Left ventricle myocardium inferior (tissue), 1 donor: Measurements from ENCODE around the gene GPR31. TPM values are rescaled to one million over a fixed set of nuclear protein-coding genes. Genes with fewer than 3 reads are reported as not detected.

Source experiments
- DNase-seq: peaks from one replicate; pipeline ENCODE4 v3.0.0-alpha.2; 2020
- H3K27ac ChIP-seq: fragments of 200-600 bp; replicated peaks from 2 replicates; pipeline ENCODE4 v1.8.0; 2021
- H3K27me3 ChIP-seq: fragments of 200-600 bp; 2 replicates; pipeline ENCODE4 v1.8.0; 2021; ENCODE audit warnings: low read depth
- H3K36me3 ChIP-seq: fragments of 200-600 bp; 2 replicates; pipeline ENCODE4 v1.8.0; 2021
- H3K4me1 ChIP-seq: fragments of 200-600 bp; 2 replicates; pipeline ENCODE4 v1.8.0; 2021
- H3K4me3 ChIP-seq: fragments of 200-600 bp; 2 replicates; pipeline ENCODE4 v1.8.0; 2021; ENCODE audit warnings: mild to moderate bottlenecking, moderate library complexity
- H3K9me3 ChIP-seq: fragments of 200-600 bp; replicated peaks from 2 replicates; pipeline ENCODE4 v1.8.0; 2021
- CTCF ChIP-seq: fragments of 200-600 bp; IDR thresholded peaks from 2 replicates; pipeline ENCODE4 v1.8.0; 2021; ENCODE audit warnings: antibody characterized with exemption, mild to moderate bottlenecking, borderline replicate concordance
- intact Hi-C: fragments of 100-400 bp; cut with micrococcal nuclease; formaldehyde crosslinking; loops from one replicate; pipeline ENCODE4 v1.11.0; 2022
- total RNA-seq: library from RNA; stranded (reverse); fragmentation: NEBNext Ultra II Directional; extraction: Animal tissue kit (Norgen Biotek cat#: 25700); gene quantifications from one replicate; pipeline ENCODE4 v1.2.1, GENCODE V29; 2021
- donor health status: DM: no; HTN: yes; CAD: no; lungs with severe emphysema.

Gene GPR31
- total RNA-seq, 1 donor from 2014 or later = not detected

GRCh38 chr6:167165858-167166471 is 8.2 kb upstream of the GPR31 start:
- H3K36me3 ChIP-seq = no peaks in the 10 kb centered on the region

GRCh38 chr6:167164261-167164660 is 6.5 kb upstream of the GPR31 start:
- no peak overlapping the region for H3K27ac ChIP-seq
- DNase-seq = no peak
- no peaks in the 10 kb centered on the region for H3K4me1 ChIP-seq
- no peak overlapping the region for H3K4me3 ChIP-seq
- peaks cover 72% of the 10 kb centered on the region for H3K27me3 ChIP-seq
- no peaks in the 10 kb centered on the region for H3K36me3 ChIP-seq
- no peaks in the 10 kb centered on the region for H3K9me3 ChIP-seq
- no peak for TF ChIP-seq CTCF
- intact Hi-C loops = no loop called here

More at GRCh38 chr6:167165858-167166471, 8.2 kb upstream of the GPR31 start:
- no peak for DNase-seq
- Histone ChIP-seq H3K27ac (no peak overlapping the region), H3K9me3 (no peaks in the 10 kb centered on the region), H3K4me1 (no peaks in the 10 kb centered on the region), H3K27me3 (peaks cover 64% of the 10 kb centered on the region), H3K4me3 (no peak overlapping the region)
- intact Hi-C loops = no loop called here
- no peak for TF ChIP-seq CTCF

- intact Hi-C loops = no loop called here
- no peaks in the 10 kb centered on the region for H3K4me1 ChIP-seq
- no peak for DNase-seq
- peaks cover 72% of the 10 kb centered on the region for H3K27me3 ChIP-seq
- no peak overlapping the region for H3K4me3 ChIP-seq
- no peaks in the 10 kb centered on the region for H3K9me3 ChIP-seq
- no peak overlapping the region for H3K27ac ChIP-seq
- no peak for TF ChIP-seq CTCF
- no peaks in the 10 kb centered on the region for H3K36me3 ChIP-seq
Measured at GRCh38 chr6:167163476-167164011, 5.8 kb upstream of the GPR31 start.

- H3K4me1 ChIP-seq = no peaks in the 10 kb centered on the region
- TF ChIP-seq CTCF = no peak
- no peak for DNase-seq
- intact Hi-C loops = no loop called here
- no peak overlapping the region for H3K4me3 ChIP-seq
- no peak overlapping the region for H3K27ac ChIP-seq
- H3K9me3 ChIP-seq = no peaks in the 10 kb centered on the region
- peaks cover 74% of the 10 kb centered on the region for H3K27me3 ChIP-seq
- no peaks in the 10 kb centered on the region for H3K36me3 ChIP-seq
Measured at GRCh38 chr6:167162591-167162990, 4.8 kb upstream of the GPR31 start.

GRCh38 chr6:167161851-167162467 is 4.2 kb upstream of the GPR31 start:
- TF ChIP-seq CTCF = no peak
- DNase-seq = no peak
- Histone ChIP-seq H3K36me3 (no peaks in the 10 kb centered on the region), H3K27me3 (peaks cover 76% of the 10 kb centered on the region), H3K9me3 (no peaks in the 10 kb centered on the region), H3K4me3 (no peak overlapping the region), H3K27ac (no peak overlapping the region), H3K4me1 (no peaks in the 10 kb centered on the region)
- intact Hi-C loops = no loop called here
